A549 (cell line): ENCODE data around the gene MYRIP. TPM values are rescaled to one million over a fixed set of nuclear protein-coding genes. Genes with fewer than 3 reads are reported as not detected.

Experiments
- ATAC-seq, 2 experiments: fragments of 200-7000 bp in 1 of 2; fragments of >200 bp in 1 of 2; cut with Nextera tagmentation in 1 of 2; cut with Tn5 transposase in 1 of 2; 3 replicates each; pipeline versions ENCODE4 v1.8.0 to v1.9.1; 2018 to 2020; ENCODE audit warnings: mild to moderate bottlenecking in 1 of 2, moderate library complexity in 1 of 2
- CTCF ChIA-PET: fragments of 300-600 bp; sonication (Branson Sonifier 250); formaldehyde crosslinking; extraction: SDS; loops from one replicate; lab custom pipeline; 2021; ENCODE audit warnings: antibody characterized with exemption, inconsistent platforms; lab: Yijun Ruan, JAX
- POLR2A ChIA-PET: fragments of 350-600 bp; formaldehyde crosslinking; extraction: SDS; loops from one replicate; lab custom pipeline; 2021; ENCODE audit warnings: antibody characterized with exemption, inconsistent platforms; lab: Yijun Ruan, JAX
- DNase-seq, 2 experiments: peaks; one replicate each; pipeline versions ENCODE4 v3.0.0 to v3.0.0-alpha.2; 2011 to 2016; ENCODE audit warnings: low read depth in 1 of 2, low spot score in 1 of 2
- FAIRE-seq: peaks from 2 replicates; lab custom pipeline; 2011; peaks lifted over from hg19 to GRCh38; lab: Jason Lieb, UNC
- H3K27ac ChIP-seq, 2 experiments: fragments of >200 bp; sonication (Bioruptor Twin); formaldehyde crosslinking; 3 replicates each; pipeline ENCODE4 v1.5.1; 2016 to 2017
- H3K4me1 ChIP-seq: fragments of >200 bp; sonication (Bioruptor Twin); formaldehyde crosslinking; 3 replicates; pipeline ENCODE4 v1.6.1; 2016
- H3K4me2 ChIP-seq: fragments of >200 bp; sonication (Bioruptor Twin); formaldehyde crosslinking; 3 replicates; pipeline ENCODE4 v1.6.1; 2016
- H3K4me3 ChIP-seq: fragments of >200 bp; sonication (Bioruptor Twin); formaldehyde crosslinking; 3 replicates; pipeline ENCODE4 v1.5.1; 2016
- H3K9me3 ChIP-seq: fragments of >200 bp; sonication (Bioruptor Twin); formaldehyde crosslinking; 3 replicates; pipeline ENCODE4 v1.6.1; 2016
- ATOH8 ChIP-seq: fragments of 250-450 bp; sonication (Bioruptor Pico); IDR thresholded peaks from 2 replicates; pipeline ENCODE4 v1.5.0; 2020; ENCODE audit warnings: low read depth, mild to moderate bottlenecking, moderate library complexity
- CBX8 ChIP-seq: fragments of 200-600 bp; sonication (generic); IDR thresholded peaks from 2 replicates; pipeline ENCODE4 v1.6.1; 2016
- CHD2 ChIP-seq: fragments of 150-350 bp; IDR thresholded peaks from 2 replicates; pipeline ENCODE4 v1.6.1; 2014; ENCODE audit warnings: low read length; ENCODE audit not compliant: partially characterized antibody
- CHD4 ChIP-seq: fragments of 200-600 bp; sonication (generic); IDR thresholded peaks from 2 replicates; pipeline ENCODE4 v1.6.1; 2016; ENCODE audit warnings: antibody characterized with exemption, mild to moderate bottlenecking, borderline replicate concordance
- EHF ChIP-seq: fragments of 250-450 bp; sonication (Bioruptor Pico); IDR thresholded peaks from 2 replicates; pipeline ENCODE4 v1.5.0; 2020; ENCODE audit warnings: mild to moderate bottlenecking
- EHMT2 ChIP-seq: fragments of 200-600 bp; sonication (generic); IDR thresholded peaks from 2 replicates; pipeline ENCODE4 v1.6.1; 2016; ENCODE audit warnings: antibody characterized with exemption, low read depth, mild to moderate bottlenecking, moderate library complexity
- ELK1 ChIP-seq: fragments of 150-350 bp; IDR thresholded peaks from 2 replicates; pipeline ENCODE4 v1.6.1; 2014; ENCODE audit warnings: low read depth, mild to moderate bottlenecking, low read length
- EP300 ChIP-seq, 2 experiments: fragments of >200 bp; sonication (Bioruptor Twin); formaldehyde crosslinking; IDR thresholded peaks; 2 replicates in 1 of 2; 3 replicates in 1 of 2; pipeline ENCODE4 v1.6.1; 2016 to 2017
- ESRRA ChIP-seq: fragments of 150-350 bp; IDR thresholded peaks from 2 replicates; pipeline ENCODE4 v1.6.1; 2014; ENCODE audit warnings: mild to moderate bottlenecking, low read length, borderline replicate concordance
- GATA3 ChIP-seq: IDR thresholded peaks from 2 replicates; pipeline ENCODE4 v1.6.1; 2012; ENCODE audit warnings: borderline replicate concordance
- HES2 ChIP-seq: fragments of >200 bp; sonication (Bioruptor Twin); formaldehyde crosslinking; IDR thresholded peaks from 2 replicates; pipeline ENCODE4 v1.6.1; 2016
- HEYL ChIP-seq: fragments of 250-450 bp; sonication (Bioruptor Pico); IDR thresholded peaks from 2 replicates; pipeline ENCODE4 v1.8.0; 2021; ENCODE audit warnings: mild to moderate bottlenecking, moderate library complexity
- HOXA7 ChIP-seq: fragments of 250-450 bp; sonication (Bioruptor Pico); IDR thresholded peaks from 2 replicates; pipeline ENCODE4 v1.5.0; 2020; ENCODE audit warnings: mild to moderate bottlenecking, moderate library complexity
- HOXB13 ChIP-seq: fragments of 250-450 bp; sonication (Bioruptor Pico); IDR thresholded peaks from 2 replicates; pipeline ENCODE4 v1.5.0; 2020; ENCODE audit warnings: low read depth, mild to moderate bottlenecking, moderate library complexity
- HOXB5 ChIP-seq: fragments of 250-450 bp; sonication (Bioruptor Pico); IDR thresholded peaks from 2 replicates; pipeline ENCODE4 v1.5.0; 2020; ENCODE audit warnings: mild to moderate bottlenecking, moderate library complexity
- KDM1A ChIP-seq: fragments of 200-600 bp; sonication (generic); IDR thresholded peaks from 2 replicates; pipeline ENCODE4 v1.6.1; 2016; ENCODE audit warnings: low read depth, mild to moderate bottlenecking
- KDM5A ChIP-seq: fragments of 200-600 bp; sonication (generic); IDR thresholded peaks from 2 replicates; pipeline ENCODE4 v1.6.1; 2016; ENCODE audit warnings: antibody characterized with exemption, mild to moderate bottlenecking
- MAFK ChIP-seq: fragments of 450-650 bp; IDR thresholded peaks from 2 replicates; pipeline ENCODE4 v1.6.1; 2014; ENCODE audit not compliant: partially characterized antibody
- MAX ChIP-seq: IDR thresholded peaks from 2 replicates; pipeline ENCODE4 v1.6.1; 2012
- MYC ChIP-seq: IDR thresholded peaks from 2 replicates; pipeline ENCODE4 v1.6.1; 2012; ENCODE audit warnings: mild to moderate bottlenecking, inconsistent platforms, low read length, improper control_type of control experiment, borderline replicate concordance
- PHF8 ChIP-seq: fragments of 200-600 bp; sonication (generic); IDR thresholded peaks from 2 replicates; pipeline ENCODE4 v1.6.1; 2016; ENCODE audit warnings: low read depth, mild to moderate bottlenecking, antibody characterized with exemption, moderate library complexity, borderline replicate concordance
- POLR2AphosphoS2 ChIP-seq: conservative IDR thresholded peaks from 2 replicates; pipeline ENCODE4 v1.6.1; 2012; ENCODE audit warnings: low read length, improper control_type of control experiment, inconsistent platforms
- REST ChIP-seq: fragments of 200-600 bp; sonication (generic); IDR thresholded peaks from 2 replicates; pipeline ENCODE4 v1.6.1; 2016; ENCODE audit warnings: antibody characterized with exemption, mild to moderate bottlenecking, moderate library complexity
- SMC3 ChIP-seq: fragments of >200 bp; sonication (Bioruptor Twin); formaldehyde crosslinking; IDR thresholded peaks from 3 replicates; pipeline ENCODE4 v1.6.1; 2018; ENCODE audit warnings: inconsistent platforms
- SREBF2 ChIP-seq: fragments of 450-650 bp; IDR thresholded peaks from 2 replicates; pipeline ENCODE4 v1.6.1; 2014; ENCODE audit warnings: mild to moderate bottlenecking, moderate library complexity
- TFCP2L1 ChIP-seq: fragments of 250-450 bp; sonication (Bioruptor Pico); IDR thresholded peaks from 2 replicates; pipeline ENCODE4 v1.5.0; 2021; ENCODE audit warnings: mild to moderate bottlenecking
- ZC3H11A ChIP-seq: fragments of 450-650 bp; IDR thresholded peaks from 2 replicates; pipeline ENCODE4 v1.6.1; 2014; ENCODE audit warnings: antibody characterized with exemption, mild to moderate bottlenecking
- ZFP36 ChIP-seq: fragments of 450-650 bp; IDR thresholded peaks from 2 replicates; pipeline ENCODE4 v1.6.1; 2014; ENCODE audit warnings: borderline replicate concordance; ENCODE audit not compliant: partially characterized antibody
- ZNF302 ChIP-seq: fragments of 250-450 bp; sonication (Bioruptor Pico); IDR thresholded peaks from 2 replicates; pipeline ENCODE4 v1.9.0; 2021; ENCODE audit warnings: inconsistent platforms, mild to moderate bottlenecking, moderate library complexity
- ZSCAN20 ChIP-seq: fragments of 250-450 bp; sonication (Bioruptor Pico); IDR thresholded peaks from 2 replicates; pipeline ENCODE4 v1.8.0; 2022; ENCODE audit warnings: mild to moderate bottlenecking, moderate library complexity
- WGBS: methylation state at CpG from one replicate; pipeline ENCODE4 v1.1.6; 2017; ENCODE audit errors: missing lambda C conversion rate; 5-methylcytosine and 5-hydroxymethylcytosine counted together
- polyA plus RNA-seq, 4 experiments: library from polyadenylated mRNA; depleted of rRNA in 3 of 4; stranded (reverse); fragments of >200 nt; fragmentation: RNase III in 1 of 4; extraction: RNeasy Plus Mini Kit Qiagen cat#74134 plus additional on column Dnase treatment in 1 of 4; gene quantifications; 2 replicates in 3 of 4; 3 replicates in 1 of 4; pipeline ENCODE4 v1.2.3, GENCODE V29; 2011 to 2017

The MYRIP gene
- polyA plus RNA-seq, 2 of the 4 experiments (the other 2 are of a cell fraction), result not detected

GRCh38 chr3:40173227-40173721 lies 363.9 kb downstream of the MYRIP start:
- POLR2A ChIA-PET, result no interaction called here

GRCh38 chr3:40178012-40178594 lies 368.7 kb downstream of the MYRIP start:
- CTCF ChIA-PET, result interaction anchor here (0.5 to 6.1 kb wide), 15 partner anchors 9 to 646 kb away, joined by 3 to 60 read pairs (median 4); no protein-coding TSS in a partner anchor

More at GRCh38 chr3:40173227-40173721, 363.9 kb downstream of the MYRIP start:
- FAIRE-seq (no peak), DNase-seq (no peak), ATAC-seq (no peak)
- no peak for TF ChIP-seq REST
- TF ChIP-seq ATOH8 (CRISPR knock-in tag), result no peak
- TF ChIP-seq ZNF302 (CRISPR knock-in tag), result no peak
- no peak for TF ChIP-seq CBX8
- TF ChIP-seq ZC3H11A, result no peak
- TF ChIP-seq HOXB5 (CRISPR knock-in tag), result no peak
- TF ChIP-seq MAFK, result no peak
- no peak for TF ChIP-seq ZFP36
- no peak for TF ChIP-seq PHF8
- no peak for TF ChIP-seq KDM1A
- no peak for TF ChIP-seq CHD2
- TF ChIP-seq EHMT2, result no peak
- WGBS, result 15% methylated on average over 6 of the region's 7 CpGs
- no peaks in the 10 kb centered on the region for H3K9me3 ChIP-seq
- no peak overlapping the region for H3K4me2 ChIP-seq
- no peak overlapping the region for H3K4me3 ChIP-seq
- CTCF ChIA-PET, result interaction anchor here (1.0 to 1.4 kb wide), 3 partner anchors 8 to 107 kb away, joined by 3 read pairs; no protein-coding TSS in a partner anchor
- no peaks in the 10 kb centered on the region for H3K4me1 ChIP-seq
- no peak overlapping the region for H3K27ac ChIP-seq

More at GRCh38 chr3:40178012-40178594, 368.7 kb downstream of the MYRIP start:
- ATAC-seq, result no peak
- 55% methylated on average over 6 of the region's 6 CpGs for WGBS
- DNase-seq, result no peak
- POLR2A ChIA-PET, result no interaction called here
- no peak overlapping the region for H3K4me3 ChIP-seq
- no peak overlapping the region for H3K4me2 ChIP-seq
- no peaks in the 10 kb centered on the region for H3K9me3 ChIP-seq
- H3K4me1 ChIP-seq, result no peaks in the 10 kb centered on the region
- FAIRE-seq, result no peak
- no peak overlapping the region for H3K27ac ChIP-seq
- TF ChIP-seq MAX, result no peak
- TF ChIP-seq TFCP2L1 (CRISPR knock-in tag), result no peak
- TF ChIP-seq POLR2AphosphoS2, result no peak
- no peak for TF ChIP-seq ZFP36
- TF ChIP-seq HOXB13 (CRISPR knock-in tag), result no peak
- TF ChIP-seq HES2, result no peak
- no peak for TF ChIP-seq MYC
- no peak for TF ChIP-seq EP300 (IDR thresholded peaks at IDR 0.05)
- TF ChIP-seq ZSCAN20, result no peak
- TF ChIP-seq ESRRA, result no peak
- no peak for TF ChIP-seq EHF (CRISPR knock-in tag)
- no peak for TF ChIP-seq ELK1
- TF ChIP-seq GATA3, result no peak
- TF ChIP-seq SREBF2, result no peak
- TF ChIP-seq HEYL, result no peak
- no peak for TF ChIP-seq CHD4
- no peak for TF ChIP-seq KDM5A
- no peak for TF ChIP-seq HOXA7 (CRISPR knock-in tag)
- TF ChIP-seq SMC3, result no peak
